Esophagus squamous epithelium (tissue), 5 donors: Measurements from ENCODE around the gene PPP1R3E. TPM values are rescaled to one million over a fixed set of nuclear protein-coding genes. Genes with fewer than 3 reads are reported as not detected.

Source experiments
- DNase-seq: peaks from one replicate; lab custom pipeline; 2025; lab: John Stamatoyannopoulos, UW
- H3K27ac ChIP-seq, 4 donors: fragments of 200-600 bp; sonication (generic); one replicate each; pipeline ENCODE4 v1.5.1; 2016 to 2019; ENCODE audit warnings: mild to moderate bottlenecking in 1 of 4
- H3K27me3 ChIP-seq, 4 donors: fragments of 200-600 bp; sonication (generic); 1 replicate in 3 of 4; 2 replicates in 1 of 4; pipeline versions ENCODE4 v1.5.1 to v1.6.0; 2017 to 2021; ENCODE audit warnings: antibody characterized with exemption in 1 of 4
- H3K36me3 ChIP-seq, 3 donors: fragments of 200-600 bp; sonication (generic); one replicate each; pipeline ENCODE4 v1.5.1; 2016 to 2019
- H3K4me1 ChIP-seq, 3 donors: fragments of 200-600 bp; sonication (generic); one replicate each; pipeline ENCODE4 v1.5.1; 2017 to 2019
- H3K4me3 ChIP-seq, 4 donors: fragments of 200-600 bp; sonication (generic); 1 replicate in 3 of 4; 2 replicates in 1 of 4; pipeline ENCODE4 v1.5.1; 2016 to 2019; ENCODE audit warnings: mild to moderate bottlenecking in 2 of 4, moderate library complexity in 1 of 4
- H3K9me3 ChIP-seq, 3 donors: fragments of 200-600 bp; sonication (generic); one replicate each; pipeline ENCODE4 v1.5.1; 2016 to 2019
- POLR2A ChIP-seq, 4 donors: fragments of 450-650 bp; IDR thresholded peaks; one replicate each; pipeline ENCODE4 v1.6.1; 2017; ENCODE audit warnings: antibody characterized with exemption in 4 of 4, mild to moderate bottlenecking in 4 of 4, moderate library complexity in 3 of 4
- WGBS, 2 donors: methylation state at CpG; one replicate each; pipeline ENCODE4 v1.1.5; 2018; 5-methylcytosine and 5-hydroxymethylcytosine counted together
- intact Hi-C: fragments of 100-400 bp; cut with DNase I; formaldehyde crosslinking; loops from one replicate; pipeline ENCODE4 v1.15.0; 2022
- total RNA-seq, 4 donors: library from RNA; depleted of rRNA; stranded (reverse); fragments of >200 nt; gene quantifications; one replicate each; pipeline ENCODE4 v1.1.0, GENCODE V29; 2016
- TF ChIP-seq, protein P1 (sequence below), 6 experiments: fragments of 450-650 bp in 4 of 6; fragments of 200-600 bp in 2 of 6; sonication (generic) in 2 of 6; IDR thresholded peaks; one replicate each; pipeline ENCODE4 v1.5.1; 2016 to 2019; ENCODE audit warnings: antibody characterized with exemption in 6 of 6, mild to moderate bottlenecking in 4 of 6, moderate library complexity in 4 of 6
- donor health status: DM: yes; HTN: yes; CAD: no.

The PPP1R3E gene
- total RNA-seq, 4 donors from 2014 or later: 1.7 to 7.1 (median 3.4) TPM

DNA sequence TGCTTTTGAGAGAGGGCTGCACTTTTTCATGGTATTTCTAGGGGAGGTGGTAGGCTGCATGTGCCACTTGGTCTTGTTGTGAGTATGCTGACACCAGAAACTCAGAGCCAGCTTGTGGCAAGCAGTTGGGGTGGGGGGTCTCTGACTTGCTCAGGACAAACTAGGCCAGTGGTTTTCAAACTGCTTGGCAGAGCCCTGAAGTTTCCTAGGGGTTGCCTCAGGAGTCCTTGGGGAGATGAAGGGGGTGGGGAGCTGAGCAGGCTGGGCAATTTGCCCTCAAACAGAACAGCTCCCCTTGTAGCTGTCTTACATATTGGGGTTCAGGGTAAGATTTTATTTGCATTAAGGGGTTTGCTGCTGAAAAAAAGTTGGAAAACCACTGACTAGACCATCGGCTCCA is 7.9 kb upstream of the PPP1R3E start:
- Histone ChIP-seq H3K27me3 (no peaks in the 10 kb centered on the region), H3K27ac (no peak overlapping the region), H3K36me3 (peaks cover 4 to 69% (median 6%) of the 10 kb centered on the region in 3 donors), H3K4me1 (peaks cover 20 to 51% (median 29%) of the 10 kb centered on the region in 3 donors), H3K4me3 (no peak overlapping the region), H3K9me3 (no peaks in the 10 kb centered on the region)
- TF ChIP-seq POLR2A (IDR thresholded peaks at IDR 0.05): no peak
- TF ChIP-seq, protein P1, sequence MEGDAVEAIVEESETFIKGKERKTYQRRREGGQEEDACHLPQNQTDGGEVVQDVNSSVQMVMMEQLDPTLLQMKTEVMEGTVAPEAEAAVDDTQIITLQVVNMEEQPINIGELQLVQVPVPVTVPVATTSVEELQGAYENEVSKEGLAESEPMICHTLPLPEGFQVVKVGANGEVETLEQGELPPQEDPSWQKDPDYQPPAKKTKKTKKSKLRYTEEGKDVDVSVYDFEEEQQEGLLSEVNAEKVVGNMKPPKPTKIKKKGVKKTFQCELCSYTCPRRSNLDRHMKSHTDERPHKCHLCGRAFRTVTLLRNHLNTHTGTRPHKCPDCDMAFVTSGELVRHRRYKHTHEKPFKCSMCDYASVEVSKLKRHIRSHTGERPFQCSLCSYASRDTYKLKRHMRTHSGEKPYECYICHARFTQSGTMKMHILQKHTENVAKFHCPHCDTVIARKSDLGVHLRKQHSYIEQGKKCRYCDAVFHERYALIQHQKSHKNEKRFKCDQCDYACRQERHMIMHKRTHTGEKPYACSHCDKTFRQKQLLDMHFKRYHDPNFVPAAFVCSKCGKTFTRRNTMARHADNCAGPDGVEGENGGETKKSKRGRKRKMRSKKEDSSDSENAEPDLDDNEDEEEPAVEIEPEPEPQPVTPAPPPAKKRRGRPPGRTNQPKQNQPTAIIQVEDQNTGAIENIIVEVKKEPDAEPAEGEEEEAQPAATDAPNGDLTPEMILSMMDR (IDR thresholded peaks at IDR 0.05): no peak
- DNase-seq: no peak
- intact Hi-C loops: no loop called here
- 83 to 100% methylated on average over 1 of the region's 1 CpG for WGBS, 2 donors

DNA sequence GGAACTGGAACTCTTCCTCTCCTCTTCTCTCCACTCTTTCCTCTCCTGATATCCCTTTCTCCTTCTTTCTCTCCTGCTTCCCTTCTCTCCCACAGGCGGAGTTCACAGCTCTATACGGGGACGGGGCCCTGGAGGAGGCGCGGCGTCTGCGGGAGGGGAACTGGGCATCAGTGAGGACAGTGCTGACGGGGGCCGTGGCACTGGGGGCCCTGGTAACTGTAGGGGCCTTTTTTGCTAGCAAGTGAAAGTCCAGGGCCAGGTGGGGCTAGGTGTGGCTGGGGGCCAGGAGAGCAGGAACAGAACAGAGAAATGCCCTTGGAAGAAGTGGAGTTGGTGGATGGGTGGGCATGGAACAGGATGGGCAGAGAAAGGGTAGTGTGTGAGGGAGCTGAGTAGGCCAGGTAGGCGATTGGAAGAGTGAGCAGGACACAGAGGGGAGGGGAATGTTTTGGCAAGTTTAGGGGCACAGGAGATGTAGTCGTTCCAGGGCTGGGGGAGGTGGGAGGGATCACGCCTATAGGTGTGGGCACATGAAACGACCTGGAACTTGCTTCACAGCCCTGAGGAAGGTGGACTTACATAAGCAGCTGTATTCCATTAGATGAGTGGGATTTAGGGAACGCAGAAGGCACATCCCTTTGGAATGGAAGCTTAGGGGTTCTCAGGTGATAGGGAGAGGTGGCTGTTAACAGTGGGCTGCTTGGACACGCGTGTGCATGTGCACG is 6.2 kb upstream of the PPP1R3E start:
- peaks cover 4 to 62% (median 6%) of the 10 kb centered on the region in 3 donors for H3K36me3 ChIP-seq
- peak overlapping the region in 3 of 4 donors; percentile 94 to 98 (median 95) for H3K27ac ChIP-seq
- intact Hi-C loops: no loop called here
- DNase-seq: no peak
- peak overlapping the region in 2 of 4 donors; percentile 74 to 81 for H3K4me3 ChIP-seq
- 63 to 68% methylated on average over 14 of the region's 17 CpGs for WGBS, 2 donors
- TF ChIP-seq, protein P1 (IDR thresholded peaks at IDR 0.05): no peak
- no peak for TF ChIP-seq POLR2A (IDR thresholded peaks at IDR 0.05)
- no peaks in the 10 kb centered on the region for H3K27me3 ChIP-seq
- H3K9me3 ChIP-seq: no peaks in the 10 kb centered on the region
- peaks cover 20 to 54% (median 30%) of the 10 kb centered on the region in 3 donors for H3K4me1 ChIP-seq

DNA sequence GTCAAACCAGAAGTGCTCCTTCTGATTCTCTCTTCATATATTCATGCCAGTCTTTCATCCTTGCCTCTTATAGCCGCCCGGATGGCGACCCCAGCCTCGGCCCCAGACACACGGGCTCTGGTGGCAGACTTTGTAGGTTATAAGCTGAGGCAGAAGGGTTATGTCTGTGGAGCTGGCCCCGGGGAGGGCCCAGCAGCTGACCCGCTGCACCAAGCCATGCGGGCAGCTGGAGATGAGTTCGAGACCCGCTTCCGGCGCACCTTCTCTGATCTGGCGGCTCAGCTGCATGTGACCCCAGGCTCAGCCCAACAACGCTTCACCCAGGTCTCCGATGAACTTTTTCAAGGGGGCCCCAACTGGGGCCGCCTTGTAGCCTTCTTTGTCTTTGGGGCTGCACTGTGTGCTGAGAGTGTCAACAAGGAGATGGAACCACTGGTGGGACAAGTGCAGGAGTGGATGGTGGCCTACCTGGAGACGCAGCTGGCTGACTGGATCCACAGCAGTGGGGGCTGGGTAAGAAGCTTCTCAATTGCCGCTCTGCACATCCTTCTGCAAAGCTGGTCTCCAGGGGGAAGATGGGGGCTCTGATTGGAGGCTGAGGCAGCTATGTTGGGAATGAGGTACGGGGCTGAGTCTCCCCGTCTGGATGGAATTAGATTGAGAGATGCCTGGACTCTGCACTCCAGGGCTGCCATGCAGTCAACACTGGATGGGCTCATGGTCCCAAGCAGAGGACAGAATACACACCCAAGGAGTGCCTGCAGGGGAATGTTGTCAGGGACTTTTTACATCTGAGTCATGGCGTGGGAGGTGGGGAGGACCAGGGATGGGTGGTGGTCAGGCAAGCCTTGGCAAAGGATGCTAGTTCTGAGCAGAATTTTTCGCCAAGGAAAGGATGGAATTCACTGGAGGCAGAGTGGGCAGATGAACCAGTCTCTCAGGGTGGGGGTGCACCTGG is 5.3 kb upstream of the PPP1R3E start:
- H3K4me1 ChIP-seq: peaks cover 20 to 58% (median 33%) of the 10 kb centered on the region in 3 donors
- peak overlapping the region; percentile 91 to 98 (median 94) for H3K27ac ChIP-seq
- H3K36me3 ChIP-seq: peaks cover 4 to 52% (median 6%) of the 10 kb centered on the region in 3 donors
- H3K27me3 ChIP-seq: no peaks in the 10 kb centered on the region
- 50 to 70% methylated on average over 2 to 15 of the region's 22 CpGs for WGBS, 2 donors
- H3K9me3 ChIP-seq: no peaks in the 10 kb centered on the region
- H3K4me3 ChIP-seq: peak overlapping the region; percentile 67 to 81 (median 72)
- intact Hi-C loops: no loop called here
- DNase-seq: no peak
- no peak for TF ChIP-seq POLR2A (IDR thresholded peaks at IDR 0.05)
- TF ChIP-seq, protein P1 (IDR thresholded peaks at IDR 0.05): no peak

DNA sequence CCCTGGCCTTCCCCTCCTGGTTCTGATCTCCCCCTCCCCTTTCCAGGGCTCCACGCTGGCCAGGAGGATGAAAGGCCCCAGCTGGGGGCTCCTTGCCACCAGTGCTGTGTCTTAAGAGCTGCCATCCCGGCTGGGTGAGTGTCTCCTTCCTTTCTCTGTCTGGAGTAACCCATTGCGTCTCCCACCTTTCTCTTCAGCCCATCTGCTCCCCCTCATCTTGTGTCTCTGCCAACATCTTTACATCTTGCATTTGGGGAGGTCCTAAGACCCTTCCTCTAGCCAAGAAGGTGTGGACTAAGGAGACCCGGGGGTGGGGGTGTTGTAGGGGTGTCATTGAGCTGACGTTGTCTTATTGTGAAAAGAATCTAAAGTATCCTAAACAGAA is 4.5 kb upstream of the PPP1R3E start:
- no peak for DNase-seq
- no peaks in the 10 kb centered on the region for H3K9me3 ChIP-seq
- 7 to 13% methylated on average over 5 of the region's 5 CpGs for whole genome bisulfite sequencing, 2 donors
- peak overlapping the region; percentile 91 to 98 (median 94) for H3K27ac ChIP-seq
- H3K4me1 ChIP-seq: peaks cover 20 to 66% (median 36%) of the 10 kb centered on the region in 3 donors
- peak overlapping the region; percentile 67 to 81 (median 72) for H3K4me3 ChIP-seq
- intact Hi-C loops: no loop called here
- H3K27me3 ChIP-seq: no peaks in the 10 kb centered on the region
- H3K36me3 ChIP-seq: peaks cover 4 to 44% (median 6%) of the 10 kb centered on the region in 3 donors
- no peak for TF ChIP-seq POLR2A (IDR thresholded peaks at IDR 0.05)
- TF ChIP-seq, protein P1 (IDR thresholded peaks at IDR 0.05): no peak
